Caco-2 (cell line): ENCODE measurements around the gene COPS7A. TPM values are rescaled to one million over a fixed set of nuclear protein-coding genes. Genes with fewer than 3 reads are reported as not detected.

Experiments
- BruUV-seq: library from RNA; stranded (reverse); fragments of 400-500 nt; replicated peaks from 2 replicates; lab custom pipeline; 2021; lab: Mats Ljungman, UMichigan
- CTCF ChIA-PET: fragments of 300-600 bp; sonication (Branson Sonifier 250); formaldehyde crosslinking; loops from one replicate; lab custom pipeline; 2022; ENCODE audit warnings: antibody characterized with exemption; lab: Charles Lee
- POLR2A ChIA-PET: fragments of 300-600 bp; sonication (Branson Sonifier 250); formaldehyde crosslinking; loops from one replicate; lab custom pipeline; 2022; ENCODE audit warnings: antibody characterized with exemption; lab: Charles Lee
- DNase-seq, 2 experiments: peaks; one replicate each; pipeline versions ENCODE4 v3.0.0 to v3.0.0-alpha.2; 2020 to 2022
- H3K27me3 ChIP-seq: replicated peaks from 2 replicates; pipeline ENCODE4 v1.6.0; 2011; ENCODE audit warnings: low read length; ENCODE audit not compliant: control insufficient read depth, insufficient read depth
- H3K36me3 ChIP-seq: 2 replicates; pipeline ENCODE4 v1.5.1; 2011; ENCODE audit warnings: low read length; ENCODE audit not compliant: control insufficient read depth, insufficient read depth
- H3K4me1 ChIP-seq: fragments of 250-450 bp; sonication (Bioruptor Pico); 2 replicates; pipeline ENCODE4 v1.5.1; 2020; ENCODE audit warnings: mild to moderate bottlenecking
- H3K4me3 ChIP-seq: 2 replicates; pipeline ENCODE4 v1.5.1; 2011; ENCODE audit warnings: low read depth, mild to moderate bottlenecking, control low read depth, low read length
- H3K9me3 ChIP-seq: fragments of 250-450 bp; sonication (Bioruptor Pico); 2 replicates; pipeline ENCODE4 v1.5.1; 2020; ENCODE audit warnings: mild to moderate bottlenecking, moderate library complexity
- H3K27ac Mint-ChIP-seq: one replicate; pipeline ENCODE4 v1.8.0; 2022; ENCODE audit warnings: mixed read lengths; ENCODE audit not compliant: unreplicated experiment
- H3K27me3 Mint-ChIP-seq: one replicate; pipeline ENCODE4 v1.8.0; 2022; ENCODE audit warnings: mixed read lengths; ENCODE audit not compliant: insufficient read depth, unreplicated experiment
- H3K36me3 Mint-ChIP-seq: one replicate; pipeline ENCODE4 v1.8.0; 2022; ENCODE audit warnings: mild to moderate bottlenecking, mixed read lengths; ENCODE audit not compliant: insufficient read depth, unreplicated experiment
- H3K4me1 Mint-ChIP-seq: one replicate; pipeline ENCODE4 v1.8.0; 2022; ENCODE audit warnings: low read depth, mixed read lengths; ENCODE audit not compliant: unreplicated experiment
- H3K4me3 Mint-ChIP-seq: one replicate; pipeline ENCODE4 v1.8.0; 2022; ENCODE audit warnings: mild to moderate bottlenecking, moderate library complexity, mixed read lengths; ENCODE audit not compliant: unreplicated experiment
- H3K9me3 Mint-ChIP-seq: one replicate; pipeline ENCODE4 v1.8.0; 2022; ENCODE audit warnings: mixed read lengths; ENCODE audit not compliant: unreplicated experiment
- CTCF ChIP-seq, 2 experiments: fragments of 200-600 bp in 1 of 2; IDR thresholded peaks; 1 replicate in 1 of 2; 2 replicates in 1 of 2; pipeline versions ENCODE4 v1.5.1 to v1.8.0; 2011 to 2022; ENCODE audit warnings: antibody characterized with exemption in 1 of 2, control low read depth in 1 of 2, inconsistent platforms in 1 of 2, low read depth in 1 of 2, low read length in 1 of 2, mild to moderate bottlenecking in 1 of 2, moderate library complexity in 1 of 2; ENCODE audit not compliant: insufficient read depth in 1 of 2, severe bottlenecking in 1 of 2, unreplicated experiment in 1 of 2
- intact Hi-C: fragments of 100-400 bp; cut with micrococcal nuclease; formaldehyde crosslinking; loops from one replicate; pipeline ENCODE4 v1.10.0; 2022; ENCODE audit not compliant: unreplicated experiment
- total RNA-seq: library from RNA; stranded (reverse); gene quantifications from 2 replicates; pipeline ENCODE4 v1.2.3, GENCODE V29; 2022

Gene COPS7A
- total RNA-seq, 1 experiment from 2014 or later, result 56.8 TPM

- peak within 1 kb of the TSS; percentile 96 for H3K4me3 Mint-ChIP-seq
- ChIA-PET CTCF (interaction anchor here (0.6 to 1.8 kb wide), 37 partner anchors 9 to 1943 kb away, joined by 3 to 30 read pairs (median 4); partner anchors contain the start of genes CDCA3, COPS7A, LPAR5 and MLF2), POLR2A (interaction anchor here (0.5 to 2.0 kb wide), 36 partner anchors 9 to 1903 kb away, joined by 3 to 92 read pairs (median 8); partner anchors contain the start of genes ACRBP, C12orf57, CDCA3 and COPS7A)
- peaks cover 9% of the 10 kb centered on the region for H3K27me3 Mint-ChIP-seq
- peak in 1 of 2 experiments; percentile 30 for TF ChIP-seq CTCF (IDR thresholded peaks at IDR 0.05; ENCODE audit: insufficient read depth in 1 of 2, low read depth in 1 of 2, low read length in 1 of 2, severe bottlenecking in 1 of 2, unreplicated experiment in 1 of 2)
- no peaks in the 10 kb centered on the region for H3K9me3 Mint-ChIP-seq
- intact Hi-C loops, result loop anchor here (1.0 to 2.0 kb wide), 6 partner anchors 9 to 162 kb away; partner anchors contain the start of genes CDCA3, COPS7A, ING4 and NOP2
- H3K4me1 ChIP-seq, result peaks cover 7% of the 10 kb centered on the region; the same call in 1 of the 2 replicates
- peaks cover 34% of the 10 kb centered on the region for H3K36me3 Mint-ChIP-seq
- H3K4me3 ChIP-seq, result peak within 1 kb of the TSS; percentile 96
- peak within 1 kb of the TSS; percentile 95 for H3K27ac Mint-ChIP-seq
- peak; percentile 98 to 100 for DNase-seq
- H3K27me3 ChIP-seq, result no peaks in the 10 kb centered on the region
- no TSS peak for BruUV-seq
- peaks cover 23% of the 10 kb centered on the region for H3K4me1 Mint-ChIP-seq
- no peaks in the 10 kb centered on the region for H3K9me3 ChIP-seq
- no peaks in the 10 kb centered on the region for H3K36me3 ChIP-seq
Measured at GRCh38 chr12:6688999-6689882, 34.6 kb upstream of the COPS7A start, which contains the start of gene ZNF384. ZNF384 (minus strand) TSS chr12:6689375; CDS start chr12:6679520, 9,855 bp downstream.

DNA sequence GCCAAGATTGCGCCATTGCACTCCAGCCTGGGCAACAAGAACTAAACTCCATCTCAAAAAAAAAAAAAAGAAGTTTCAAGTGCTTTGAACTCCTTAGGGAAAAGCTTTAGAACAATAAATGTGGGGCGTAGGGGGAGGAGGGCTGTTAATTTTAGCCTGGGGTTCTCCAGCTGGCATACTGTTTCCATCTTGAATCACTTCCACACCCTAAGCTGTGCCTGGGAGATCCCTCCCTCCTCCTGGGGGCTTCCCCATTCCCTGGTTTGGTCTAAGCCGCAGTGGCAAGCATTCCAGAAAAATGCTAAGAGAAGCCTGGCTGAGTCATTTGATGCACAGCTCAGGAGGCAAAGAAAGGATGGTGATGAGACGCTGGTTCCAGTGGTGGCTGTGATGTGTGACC is 32.4 kb upstream of the COPS7A start:
- Histone ChIP-seq H3K4me1 (peaks cover 7% of the 10 kb centered on the region; the same call in 1 of the 2 replicates), H3K27me3 (no peaks in the 10 kb centered on the region), H3K36me3 (no peaks in the 10 kb centered on the region), H3K9me3 (no peaks in the 10 kb centered on the region), H3K4me3 (no peak overlapping the region)
- H3K9me3 Mint-ChIP-seq, result no peaks in the 10 kb centered on the region
- no peak for DNase-seq
- POLR2A ChIA-PET, result interaction anchor here (0.7 kb wide), 1 partner anchor 22 kb away, joined by 3 read pairs; no protein-coding TSS in a partner anchor
- intact Hi-C loops, result no loop called here
- peaks cover 21% of the 10 kb centered on the region for H3K36me3 Mint-ChIP-seq
- H3K27me3 Mint-ChIP-seq, result peaks cover 13% of the 10 kb centered on the region
- no peak overlapping the region for H3K4me3 Mint-ChIP-seq
- peaks cover 23% of the 10 kb centered on the region for H3K4me1 Mint-ChIP-seq
- CTCF ChIA-PET, result interaction anchor here (0.7 kb wide), 1 partner anchor 659 kb away, joined by 4 read pairs; no protein-coding TSS in a partner anchor
- no peak for TF ChIP-seq CTCF (IDR thresholded peaks at IDR 0.05; ENCODE audit: insufficient read depth in 1 of 2, low read depth in 1 of 2, low read length in 1 of 2, severe bottlenecking in 1 of 2, unreplicated experiment in 1 of 2)
- H3K27ac Mint-ChIP-seq, result no peak overlapping the region
- no TSS peak for BruUV-seq

- peaks cover 9% of the 10 kb centered on the region for H3K36me3 Mint-ChIP-seq
- peaks cover 20% of the 10 kb centered on the region for H3K27me3 Mint-ChIP-seq
- no peak for DNase-seq
- Histone ChIP-seq H3K4me3 (no peak overlapping the region), H3K4me1 (peaks cover 3% of the 10 kb centered on the region; the same call in 1 of the 2 replicates), H3K36me3 (no peaks in the 10 kb centered on the region), H3K9me3 (no peaks in the 10 kb centered on the region), H3K27me3 (no peaks in the 10 kb centered on the region)
- no peaks in the 10 kb centered on the region for H3K9me3 Mint-ChIP-seq
- no peak overlapping the region for H3K27ac Mint-ChIP-seq
- TF ChIP-seq CTCF (IDR thresholded peaks at IDR 0.05; ENCODE audit: insufficient read depth in 1 of 2, low read depth in 1 of 2, low read length in 1 of 2, severe bottlenecking in 1 of 2, unreplicated experiment in 1 of 2), result no peak
- H3K4me1 Mint-ChIP-seq, result peaks cover 9% of the 10 kb centered on the region
- no TSS peak for BruUV-seq
- POLR2A ChIA-PET, result interaction anchor here (0.6 kb wide), 1 partner anchor 75 kb away, joined by 7 read pairs; no protein-coding TSS in a partner anchor
- intact Hi-C loops, result no loop called here
- no peak overlapping the region for H3K4me3 Mint-ChIP-seq
- CTCF ChIA-PET, result interaction anchor here (0.7 kb wide), 1 partner anchor 235 kb away, joined by 3 read pairs; no protein-coding TSS in a partner anchor
Measured at GRCh38 chr12:6692888-6693287, 31.0 kb upstream of the COPS7A start.
